MV-4-11 (cell line): ENCODE results near the gene PTPA.
"Not testable (repeated sequence)": the region's sequence is repeated elsewhere in the genome, so short reads cannot be mapped to it uniquely, and the experiment has no call there.

Experiments
- DNase-seq: peaks from one replicate; lab custom pipeline; 2025; lab: John Stamatoyannopoulos, UW

The PTPA gene

GRCh38 chr9:129109952-129110739, 1.1 kb upstream of the PTPA start:
- no peak for DNase-seq

DNA sequence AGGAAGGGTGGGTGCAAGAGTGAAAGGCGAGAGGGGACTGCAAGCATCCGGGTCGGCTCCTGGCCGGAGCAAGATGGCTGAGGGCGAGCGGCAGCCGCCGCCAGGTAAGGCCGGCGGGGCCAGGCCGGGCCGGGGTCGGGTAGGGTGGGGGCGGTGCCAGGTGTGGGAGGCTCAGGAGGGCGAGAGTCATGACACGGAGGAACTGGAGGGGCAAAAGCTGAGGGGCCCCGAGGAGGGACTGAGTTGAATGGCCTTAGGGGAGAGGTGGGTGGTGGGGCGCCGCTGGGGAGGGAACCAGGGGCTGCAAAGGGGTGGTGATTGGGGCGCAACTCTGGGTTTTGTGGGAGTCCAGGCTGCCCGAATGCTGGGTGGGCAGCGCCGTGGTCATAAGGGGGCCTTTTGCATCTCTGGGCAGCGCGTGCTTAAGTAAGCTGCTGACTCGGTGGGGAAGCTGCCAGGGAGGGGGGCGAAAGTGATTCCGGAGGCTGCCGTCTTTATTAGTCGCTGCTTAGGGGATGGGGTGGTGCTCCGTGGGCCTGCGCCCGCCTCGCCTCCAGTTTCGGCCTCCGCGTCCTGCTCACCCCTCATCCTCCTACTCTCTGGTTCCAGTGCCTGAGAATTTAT, 425 bp downstream of the PTPA start:
- no peak for DNase-seq

GRCh38 chr9:129112526-129112925, 1.3 kb downstream of the PTPA start:
- DNase-seq, result not testable (repeated sequence)

DNA sequence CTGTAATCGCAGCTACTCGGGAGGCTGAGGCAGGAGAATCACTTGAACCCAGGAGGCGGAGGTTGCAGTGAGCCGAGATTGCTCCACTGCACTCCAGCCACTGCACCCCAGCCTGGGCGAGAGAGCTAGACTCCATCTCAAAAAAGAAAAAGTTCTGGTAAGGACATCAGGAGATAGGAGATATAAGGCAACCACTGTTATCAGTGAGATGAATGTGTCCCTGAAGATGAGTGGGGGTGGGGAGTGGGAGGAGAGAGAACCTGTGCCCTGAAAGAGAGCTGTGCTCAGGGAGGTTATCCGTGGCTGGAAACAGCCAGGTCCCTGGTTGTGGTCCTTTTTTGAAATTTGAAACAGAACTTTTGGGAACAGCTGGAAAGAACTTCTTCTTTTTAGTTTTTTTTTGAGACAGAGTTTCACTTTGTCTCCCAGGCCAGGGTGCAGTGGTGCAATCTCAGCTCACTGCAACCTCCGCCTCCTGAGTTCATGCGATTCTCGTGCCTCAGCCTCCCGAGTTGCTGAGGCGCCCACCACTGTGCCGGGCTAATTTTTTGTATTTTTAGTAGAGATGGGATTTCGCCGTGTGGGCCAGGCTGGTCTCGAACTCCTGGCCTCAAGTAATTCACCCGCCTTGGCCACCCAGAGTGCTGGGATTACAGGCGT, 2.6 kb downstream of the PTPA start:
- DNase-seq, result peak; percentile 85

GRCh38 chr9:129118799-129119198, 7.6 kb downstream of the PTPA start:
- no peak for DNase-seq

GRCh38 chr9:129121483-129121882, 10.3 kb downstream of the PTPA start:
- DNase-seq, result no peak

DNA sequence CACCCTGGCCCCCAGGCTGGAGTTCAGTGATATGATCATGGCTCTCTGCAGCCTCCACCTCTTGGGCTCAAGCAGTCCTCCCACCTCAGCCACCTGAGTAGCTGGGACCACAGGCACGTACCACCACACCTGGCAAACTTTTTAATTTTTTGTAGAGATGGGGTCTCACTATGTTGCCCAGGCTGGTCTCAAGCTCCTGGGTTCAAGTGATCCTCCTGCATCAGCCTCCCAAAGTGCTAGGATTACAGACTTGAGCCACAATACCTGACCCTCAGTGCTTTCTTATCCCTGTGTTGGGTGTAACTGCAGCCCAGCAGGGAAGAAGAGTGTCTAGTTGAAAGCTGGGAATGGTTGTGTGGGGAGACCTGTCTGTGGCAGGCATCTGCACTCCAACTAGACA, 10.9 kb downstream of the PTPA start:
- no peak for DNase-seq

DNA sequence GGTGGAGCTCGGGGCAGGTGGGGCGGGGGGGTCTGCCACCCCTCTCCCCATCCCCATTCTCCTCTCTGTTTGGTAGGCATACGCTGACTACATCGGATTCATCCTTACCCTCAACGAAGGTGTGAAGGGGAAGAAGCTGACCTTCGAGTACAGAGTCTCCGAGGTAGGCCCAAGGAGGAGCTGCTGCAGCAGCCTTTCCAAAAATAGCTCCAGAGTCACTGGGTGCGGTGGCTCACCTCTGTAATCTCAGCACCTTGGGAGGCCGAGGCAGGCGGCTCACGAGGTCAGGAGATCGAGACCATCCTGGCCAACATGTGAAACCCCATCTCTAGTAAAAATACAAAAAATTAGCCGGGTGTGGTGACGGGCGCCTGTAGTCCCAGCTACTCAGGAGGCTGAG, 11.8 kb downstream of the PTPA start:
- not testable (repeated sequence) for DNase-seq

- DNase-seq, result no peak
These were observed 13.4 kb downstream of the PTPA start for GRCh38 chr9:129124506-129125069.

DNA sequence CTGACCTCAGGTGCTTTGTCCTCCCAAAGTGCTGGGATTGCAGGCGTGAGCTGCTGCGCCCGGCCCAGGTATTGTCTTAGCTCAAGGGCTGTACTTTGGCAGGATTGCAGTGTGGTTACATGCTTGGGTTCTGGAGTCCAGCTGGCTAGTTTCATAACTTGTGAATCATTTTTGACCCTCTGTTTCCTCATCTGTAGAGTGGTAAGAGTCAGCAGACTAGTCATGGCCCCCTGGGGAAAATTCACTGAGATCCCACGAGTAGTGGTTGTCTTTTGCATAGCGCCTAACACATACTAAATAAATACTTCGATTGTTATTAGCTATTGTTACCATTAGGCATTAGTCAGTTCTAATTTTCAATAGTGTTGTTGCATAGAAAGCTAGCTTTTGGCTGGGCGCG, 14.3 kb downstream of the PTPA start:
- DNase-seq, result peak; percentile 72

DNA sequence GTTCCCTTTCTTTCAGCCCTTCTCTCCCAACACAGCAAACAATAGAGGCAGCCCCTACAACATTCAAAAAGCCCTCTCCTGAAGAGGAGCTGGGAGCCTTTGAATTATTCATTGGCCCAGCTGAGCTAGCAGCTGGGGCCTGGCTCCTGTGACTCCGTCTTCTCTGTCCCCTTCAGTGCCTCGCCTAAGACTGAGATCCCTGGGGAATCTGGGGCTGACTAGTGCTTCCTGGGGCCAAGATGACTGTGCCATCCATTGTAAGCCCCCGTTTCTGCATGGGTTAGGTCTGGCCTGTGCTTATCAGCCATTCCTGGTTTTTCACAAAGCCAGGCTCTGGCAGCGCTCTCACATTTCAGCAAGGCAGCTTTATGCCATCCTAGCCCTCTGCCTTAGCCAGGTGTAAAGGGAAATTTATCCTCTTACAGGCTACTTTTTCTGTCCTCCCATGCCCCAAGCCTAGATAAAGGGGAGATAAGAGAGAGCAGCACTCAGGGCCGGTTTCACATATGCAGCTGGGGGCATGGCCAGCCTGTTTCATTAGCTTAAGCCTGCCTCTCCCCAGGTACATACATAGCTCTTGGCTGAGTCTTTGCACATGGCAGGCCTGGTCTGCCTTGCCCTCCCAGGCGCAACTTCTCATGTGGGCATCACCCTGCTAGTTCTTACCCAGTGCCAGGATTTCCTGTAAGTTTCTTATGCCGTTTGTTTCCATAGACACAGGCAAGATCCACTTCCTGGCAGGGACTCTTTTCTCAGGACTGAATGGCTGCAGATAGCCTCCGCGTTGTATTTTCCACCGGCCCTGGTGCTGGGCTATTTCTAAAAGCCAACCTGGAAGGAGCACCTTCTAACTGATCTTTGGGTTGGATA, 15.8 kb downstream of the PTPA start:
- DNase-seq, result no peak

GRCh38 chr9:129128689-129129088, 17.5 kb downstream of the PTPA start:
- DNase-seq, result no peak

- not testable (repeated sequence) for DNase-seq
These were observed 19.1 kb downstream of the PTPA start for GRCh38 chr9:129130271-129130670.

DNA sequence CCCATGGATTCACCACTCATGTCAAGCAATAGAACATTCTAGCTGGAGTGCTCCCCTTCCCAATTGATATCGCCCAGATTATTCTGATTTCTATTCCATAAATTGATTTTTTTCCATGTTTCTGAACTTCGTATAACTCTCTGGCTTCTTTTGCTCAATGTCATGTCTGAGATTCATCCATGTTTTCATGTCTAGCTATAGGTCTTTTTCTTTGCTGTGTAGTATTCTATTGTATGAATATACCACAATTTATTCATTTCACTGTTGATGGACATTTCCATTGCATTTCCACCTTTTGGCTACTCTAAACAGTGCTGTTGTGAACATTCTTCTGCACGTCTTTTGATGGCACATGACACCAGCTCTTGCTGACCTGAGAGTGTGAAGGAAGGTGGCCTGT, 19.6 kb downstream of the PTPA start:
- no peak for DNase-seq

GRCh38 chr9:129131300-129132145, 20.3 kb downstream of the PTPA start:
- peak; percentile 56 for DNase-seq

DNA sequence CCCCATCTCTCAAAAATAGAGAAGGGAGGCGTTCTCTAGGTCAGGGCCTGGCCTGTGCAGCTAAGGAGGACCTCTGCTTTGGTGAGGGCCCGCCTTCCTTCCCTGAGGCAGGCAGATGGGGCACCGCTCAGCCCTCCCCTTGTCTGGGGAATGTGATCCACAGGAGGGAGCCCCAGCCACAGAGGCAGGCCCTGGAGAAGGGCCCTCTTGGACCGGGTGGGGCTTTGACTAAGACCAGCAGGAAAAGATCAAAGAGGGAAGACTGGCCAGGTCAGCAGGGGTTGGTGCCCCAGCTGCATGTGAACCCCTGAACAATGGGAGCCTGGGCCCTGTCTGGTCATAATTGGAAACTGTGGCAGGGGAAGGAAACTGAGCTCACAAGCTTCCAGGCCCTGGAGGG, 21.9 kb downstream of the PTPA start:
- DNase-seq, result no peak

DNA sequence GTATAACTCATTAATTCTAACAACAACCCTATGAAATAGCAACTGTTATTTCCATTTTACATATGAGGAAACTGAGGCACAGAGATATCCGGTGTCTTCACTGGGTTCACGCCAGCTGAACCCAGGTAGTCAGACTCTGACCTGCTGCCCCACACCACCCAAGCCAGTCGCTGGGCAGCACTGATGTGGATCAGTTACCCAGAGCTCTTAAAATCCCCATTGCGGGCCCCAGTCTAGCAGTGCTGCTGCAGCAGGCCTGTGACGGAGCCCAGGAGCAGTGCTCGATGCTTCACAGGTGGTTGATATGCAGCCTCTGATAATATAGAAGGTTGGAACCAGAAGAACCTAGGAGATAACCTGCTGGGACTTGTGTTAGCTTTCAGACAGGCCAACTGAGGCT, 24.3 kb downstream of the PTPA start:
- no peak for DNase-seq

DNA sequence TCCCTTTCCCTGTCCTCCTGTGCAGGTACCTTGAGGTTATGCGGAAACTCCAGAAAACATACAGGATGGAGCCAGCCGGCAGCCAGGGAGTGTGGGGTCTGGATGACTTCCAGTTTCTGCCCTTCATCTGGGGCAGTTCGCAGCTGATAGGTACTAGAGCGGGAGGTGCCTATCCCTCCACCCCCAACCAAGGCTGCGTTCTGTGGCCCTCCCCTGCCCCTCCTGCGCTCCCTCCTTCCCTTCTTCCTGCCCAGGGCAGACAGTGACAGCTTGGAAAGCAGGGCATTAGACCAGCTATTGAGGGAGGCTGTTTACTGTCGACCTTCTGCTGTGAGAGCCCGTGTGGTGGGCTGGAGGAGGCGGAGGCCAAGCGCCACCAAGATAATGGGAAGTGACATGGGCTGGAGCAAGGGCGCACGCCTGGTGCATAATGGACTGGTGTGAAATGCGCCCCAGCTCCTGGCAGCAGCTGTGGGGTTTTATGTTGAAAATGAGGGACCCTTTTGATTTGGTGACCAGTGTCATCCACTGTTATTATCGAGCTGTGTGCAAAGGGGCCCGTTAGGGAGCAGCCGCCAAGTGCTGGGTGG, 25.3 kb downstream of the PTPA start:
- DNase-seq, result no peak

GRCh38 chr9:129137292-129138143, 26.3 kb downstream of the PTPA start:
- no peak for DNase-seq

DNA sequence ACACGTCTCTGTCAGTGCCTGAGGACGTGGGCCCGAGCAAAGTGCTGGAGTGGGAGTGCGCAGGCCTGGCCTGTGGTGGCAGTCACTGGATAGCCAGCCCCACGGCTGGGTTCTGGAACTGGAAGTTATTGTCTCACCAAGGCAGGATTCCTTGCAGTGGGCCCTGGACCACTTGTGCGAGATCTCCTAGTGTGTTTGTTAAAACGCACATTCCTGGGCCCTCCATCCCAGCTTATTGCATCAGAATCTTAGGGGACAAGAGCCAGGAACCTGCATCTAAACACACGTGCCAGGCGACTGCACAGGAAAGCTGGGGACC, 26.9 kb downstream of the PTPA start:
- DNase-seq, result no peak
